Astrocyte (in vitro differentiated cells and primary cell): ENCODE data around the gene RILPL1.
"Not testable (repeated sequence)": the region's sequence is repeated elsewhere in the genome, so short reads cannot be mapped to it uniquely, and the experiment has no call there.

Experiments used
- CTCF ChIP-seq: IDR thresholded peaks from 2 replicates; pipeline ENCODE4 v1.5.1; 2011; ENCODE audit warnings: low read depth, mild to moderate bottlenecking, inconsistent platforms, low read length, moderate library complexity; ENCODE audit not compliant: insufficient read depth
- EZH2 ChIP-seq: IDR thresholded peaks from 2 replicates; pipeline ENCODE4 v1.6.1; 2012; ENCODE audit warnings: mild to moderate bottlenecking, low read length, inconsistent platforms; ENCODE audit not compliant: insufficient read depth

GRCh38 chr12:123558487-123558886 lies 25.0 kb upstream of the RILPL1 start:
- not testable (repeated sequence) for TF ChIP-seq CTCF, EZH2
